GM13977 (cell line): Measurements from ENCODE around the gene RPS21.

ENCODE experiments used
- DNase-seq: peaks from one replicate; pipeline ENCODE4 v3.0.0; 2012; ENCODE audit warnings: low spot score
- in situ Hi-C: fragments of 300-500 bp; cut with MboI; formaldehyde crosslinking; loops from one replicate; pipeline ENCODE4 v1.12.0; 2022; ENCODE audit warnings: low sequenced_read_pairs, low pct_unique_long_range_greater_than_20kb, mixed read lengths, inconsistent platforms; ENCODE audit not compliant: unreplicated experiment
- TF ChIP-seq, protein P1 (sequence below): IDR thresholded peaks from 2 replicates; pipeline ENCODE4 v1.5.1; 2012; ENCODE audit warnings: mild to moderate bottlenecking, control low read depth; ENCODE audit not compliant: insufficient read depth; ENCODE audit errors: extremely low read depth, missing control alignments

RPS21 gene

DNA sequence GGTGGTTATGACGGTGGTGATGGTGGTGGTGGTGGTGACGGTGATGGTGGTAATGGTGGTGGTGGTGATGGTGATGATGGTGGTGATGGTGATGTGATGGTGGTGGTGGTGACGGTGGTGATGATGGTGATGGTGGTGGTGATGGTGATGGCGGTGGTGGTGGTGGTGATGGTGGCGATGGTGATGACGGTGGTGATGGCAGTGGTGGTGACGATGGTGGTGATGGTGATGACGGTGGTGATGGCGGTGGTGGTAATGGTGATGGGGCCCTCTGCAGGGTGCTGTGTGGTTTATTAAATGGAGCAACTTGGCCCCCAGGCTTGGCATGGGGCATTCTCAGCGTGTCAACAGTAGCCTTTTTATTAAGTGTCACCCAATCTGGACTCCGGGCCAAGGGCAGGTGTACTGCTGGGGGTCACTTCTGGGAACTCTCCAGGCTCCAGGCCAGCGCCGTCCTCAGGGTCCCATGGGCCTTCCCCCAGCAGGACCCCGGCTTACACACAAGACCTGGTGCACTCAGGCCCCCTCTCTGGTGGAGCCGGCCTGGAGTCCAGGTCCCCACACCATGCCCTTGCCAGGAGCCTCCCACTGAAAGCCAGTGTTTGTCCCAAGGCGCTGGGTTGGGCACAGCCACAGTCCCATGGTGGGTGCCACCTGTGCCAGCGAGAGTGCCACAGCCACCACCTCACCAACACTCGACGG, 11.4 kb downstream of the RPS21 start:
- TF ChIP-seq, protein P1, sequence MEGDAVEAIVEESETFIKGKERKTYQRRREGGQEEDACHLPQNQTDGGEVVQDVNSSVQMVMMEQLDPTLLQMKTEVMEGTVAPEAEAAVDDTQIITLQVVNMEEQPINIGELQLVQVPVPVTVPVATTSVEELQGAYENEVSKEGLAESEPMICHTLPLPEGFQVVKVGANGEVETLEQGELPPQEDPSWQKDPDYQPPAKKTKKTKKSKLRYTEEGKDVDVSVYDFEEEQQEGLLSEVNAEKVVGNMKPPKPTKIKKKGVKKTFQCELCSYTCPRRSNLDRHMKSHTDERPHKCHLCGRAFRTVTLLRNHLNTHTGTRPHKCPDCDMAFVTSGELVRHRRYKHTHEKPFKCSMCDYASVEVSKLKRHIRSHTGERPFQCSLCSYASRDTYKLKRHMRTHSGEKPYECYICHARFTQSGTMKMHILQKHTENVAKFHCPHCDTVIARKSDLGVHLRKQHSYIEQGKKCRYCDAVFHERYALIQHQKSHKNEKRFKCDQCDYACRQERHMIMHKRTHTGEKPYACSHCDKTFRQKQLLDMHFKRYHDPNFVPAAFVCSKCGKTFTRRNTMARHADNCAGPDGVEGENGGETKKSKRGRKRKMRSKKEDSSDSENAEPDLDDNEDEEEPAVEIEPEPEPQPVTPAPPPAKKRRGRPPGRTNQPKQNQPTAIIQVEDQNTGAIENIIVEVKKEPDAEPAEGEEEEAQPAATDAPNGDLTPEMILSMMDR, result no peak
- in situ Hi-C loops, result no loop called here
- DNase-seq, result no peak

DNA sequence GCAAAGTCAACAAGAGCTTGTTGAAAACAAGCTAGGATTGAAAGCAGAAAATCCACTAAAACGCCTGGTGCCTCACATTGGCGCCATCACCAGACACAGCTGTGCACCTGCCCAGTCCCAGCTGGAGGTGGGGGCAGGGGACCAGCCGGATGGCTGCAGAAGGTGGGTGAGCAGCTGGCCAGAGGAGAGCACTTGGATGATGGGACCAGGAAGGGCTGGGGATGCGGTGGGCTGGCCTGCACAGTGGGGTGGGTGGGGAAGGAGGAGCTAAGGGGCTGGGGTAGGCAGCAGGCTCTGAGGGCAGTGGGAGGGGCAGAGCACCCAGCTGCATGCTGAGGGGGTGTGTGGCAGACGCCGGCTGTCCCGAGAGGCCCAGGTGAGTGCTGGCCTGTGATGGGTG, 13.1 kb downstream of the RPS21 start:
- in situ Hi-C loops, result no loop called here
- no peak for DNase-seq
- TF ChIP-seq, protein P1, result no peak

DNA sequence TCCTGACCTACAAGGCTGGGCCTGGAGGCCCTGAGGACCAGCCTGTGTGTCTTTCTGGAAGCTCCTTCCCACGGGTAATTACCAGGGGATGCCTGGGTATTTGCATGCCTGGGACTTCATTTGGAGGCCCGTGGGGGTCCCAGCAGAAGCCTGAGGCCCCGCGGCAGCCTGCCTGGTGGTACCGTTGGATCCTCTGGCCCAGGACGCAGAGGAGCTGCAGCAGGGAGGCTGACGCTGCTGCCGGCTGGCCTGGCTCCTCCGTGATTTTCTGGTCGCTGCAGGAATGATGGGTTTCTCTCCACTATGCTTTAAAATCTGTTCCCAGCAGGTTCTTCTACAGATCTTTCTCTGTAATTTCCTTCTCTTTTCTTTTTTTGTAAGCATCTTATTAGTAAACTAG, 13.6 kb downstream of the RPS21 start:
- in situ Hi-C loops, result no loop called here
- no peak for DNase-seq

DNA sequence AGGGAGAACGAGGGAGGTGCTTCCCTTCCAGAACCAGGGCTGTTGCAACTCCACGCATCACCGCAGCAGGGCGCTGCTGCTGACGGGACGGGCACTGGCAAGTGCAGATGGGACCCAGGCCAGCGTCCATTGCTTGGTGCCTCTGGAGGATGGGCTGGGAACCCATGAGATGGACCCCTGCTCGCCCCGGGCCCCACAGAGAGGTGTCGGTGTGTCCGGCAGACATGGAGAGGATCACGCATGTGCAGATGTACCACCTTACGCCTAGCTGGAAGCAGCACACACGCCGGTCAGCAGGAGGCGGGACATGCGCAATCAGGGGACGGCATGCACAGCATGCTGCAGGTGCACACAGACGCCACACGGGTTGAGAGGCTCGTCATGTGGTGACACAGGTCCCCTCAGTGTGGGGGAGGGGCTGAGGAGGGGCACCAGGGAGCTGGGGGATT, 14.5 kb downstream of the RPS21 start:
- TF ChIP-seq, protein P1, result no peak
- in situ Hi-C loops, result no loop called here

More for the DNA sequence above, 13.6 kb downstream of the RPS21 start:
- TF ChIP-seq, protein P1, result no peak

DNA sequence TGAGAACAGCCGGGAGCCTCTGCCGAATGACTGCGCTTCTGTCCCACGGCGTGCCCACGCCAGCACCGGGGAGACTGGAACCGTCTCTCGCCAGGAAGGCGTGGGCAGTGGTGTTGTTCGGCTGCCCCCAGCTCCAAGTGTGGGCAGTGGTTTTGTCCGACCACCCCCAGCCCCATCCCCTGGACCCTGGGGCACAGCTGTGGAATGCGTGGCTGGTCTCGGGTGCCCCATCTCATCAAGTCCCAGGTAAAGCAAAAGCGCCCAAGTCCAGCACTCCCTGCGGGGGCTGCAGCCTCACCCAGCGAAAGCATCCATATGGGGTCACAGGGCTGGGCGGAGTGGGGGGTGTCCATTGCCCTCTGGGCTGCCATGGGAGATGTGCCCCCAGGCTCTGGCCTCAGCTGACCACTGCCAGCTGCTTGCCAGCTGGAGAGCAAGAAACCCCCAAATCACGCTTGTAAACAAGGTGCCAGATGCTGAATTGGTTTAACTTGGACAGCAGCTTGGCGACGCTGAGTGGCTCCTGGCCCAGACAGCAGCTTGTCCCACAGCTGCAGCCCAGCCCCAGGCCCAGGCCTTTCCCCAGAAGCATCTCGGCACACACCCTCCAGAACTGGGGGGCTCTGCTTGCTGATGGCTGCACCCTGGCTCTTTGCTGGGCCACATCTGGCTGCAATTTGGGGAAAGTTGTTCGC, 15.7 kb downstream of the RPS21 start:
- in situ Hi-C loops, result no loop called here
- TF ChIP-seq, protein P1, result no peak

More for the DNA sequence above, 14.5 kb downstream of the RPS21 start:
- DNase-seq, result no peak

DNA sequence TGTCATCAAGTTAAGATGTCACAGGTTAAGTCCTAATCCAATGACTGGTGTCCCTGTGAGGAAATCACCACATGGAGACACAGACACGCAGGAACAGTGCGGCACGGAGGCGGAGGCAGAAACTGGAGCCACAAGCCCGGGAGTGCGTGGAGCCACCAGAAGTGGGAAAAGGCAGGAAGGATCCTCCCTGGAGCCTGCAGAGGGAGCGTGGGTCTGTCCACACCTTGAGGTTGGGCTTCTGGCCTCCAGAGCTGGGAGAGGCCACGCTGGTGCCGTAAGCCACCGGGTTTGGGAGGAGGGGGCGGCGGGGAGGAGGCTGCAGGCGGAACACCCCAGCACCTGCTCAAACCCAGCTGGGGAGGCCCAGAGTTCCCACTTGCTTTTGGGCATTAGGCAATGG, 16.4 kb downstream of the RPS21 start:
- in situ Hi-C loops, result no loop called here

More for the DNA sequence above, 15.7 kb downstream of the RPS21 start:
- no peak for DNase-seq

More for the DNA sequence above, 16.4 kb downstream of the RPS21 start:
- TF ChIP-seq, protein P1, result no peak
- DNase-seq, result no peak
